ENCODE measurements around the gene SAC3D1. TPM values are rescaled to one million over a fixed set of nuclear protein-coding genes. Genes with fewer than 3 reads are reported as not detected.

The SAC3D1 gene
- total and polyA plus RNA-seq, 2 of the 4 experiments (the other 2 are of a cell fraction) = 2.9 to 13.2 TPM

GRCh38 chr11:64998690-64999431 is 42.1 kb upstream of the SAC3D1 start:
- no peak overlapping the region for H4K5ac ChIP-seq (ENCODE audit: low read depth, low read length)
- ATAC-seq (ENCODE audit: low read depth) = no peak
- no peak for DNase-seq
- CTCF ChIA-PET = interaction anchor here (0.9 kb wide), 1 partner anchor 152 kb away, joined by 3 read pairs; no protein-coding TSS in a partner anchor
- H3K4me2 ChIP-seq (ENCODE audit: low read depth, low read length) = no peak overlapping the region
- H3K18ac ChIP-seq (ENCODE audit: low read depth, low read length) = no peak overlapping the region
- no TSS peak for BruUV-seq (replicated peaks)
- no peak overlapping the region for H3K23ac ChIP-seq (ENCODE audit: low read depth, low read length)
- no peaks in the 10 kb centered on the region for H3K9me3 ChIP-seq (ENCODE audit: control insufficient read depth, insufficient read depth, low read length)
- no peak overlapping the region for H3K9ac ChIP-seq (ENCODE audit: low read depth, low read length)
- in situ Hi-C loops (cut with MboI; ENCODE audit: low sequenced_read_pairs) = no loop called here
- H4K8ac ChIP-seq (ENCODE audit: low read depth in 2 of 2, low read length in 2 of 2) = no peak overlapping the region
- no peak overlapping the region for H2BK20ac ChIP-seq (ENCODE audit: low read depth, low read length)
- H2BK120ac ChIP-seq (ENCODE audit: low read depth, low read length) = no peak overlapping the region
- no peak overlapping the region for H2BK15ac ChIP-seq (ENCODE audit: low read depth, low read length)
- no peak overlapping the region for H4K91ac ChIP-seq (ENCODE audit: insufficient read depth, low read depth, low read length)
- no peak overlapping the region for H2AK9ac ChIP-seq (replicated peaks; ENCODE audit: low read depth, low read length, poor library complexity)
- no peaks in the 10 kb centered on the region for H3K27me3 ChIP-seq (ENCODE audit: control insufficient read depth, insufficient read depth, low read length)
- POLR2A ChIA-PET (ENCODE audit: unreplicated experiment) = no interaction called here
- H3K4me1 ChIP-seq (ENCODE audit: control insufficient read depth, insufficient read depth, low read length) = 0 out of 2 replicates have a peak, but pooled peaks cover 4% of the 10 kb centered on the region
- no peaks in the 10 kb centered on the region for H4K20me1 ChIP-seq (ENCODE audit: insufficient read depth, low read length)
- dilution Hi-C loops (cut with HindIII; ENCODE audit: low sequenced_read_pairs, unreplicated experiment) = no loop called here
- no peak overlapping the region for H3K27ac ChIP-seq (ENCODE audit: insufficient read depth, low read length)
- intact Hi-C loops (cut with micrococcal nuclease) = loop anchor here (5.0 kb wide), 1 partner anchor 152 kb away; no protein-coding TSS in a partner anchor
- H2AK5ac ChIP-seq (ENCODE audit: low read depth, low read length) = no peak overlapping the region
- no peak overlapping the region for H3K14ac ChIP-seq (replicated peaks; ENCODE audit: low read depth, low read length)
- no peak overlapping the region for H3K56ac ChIP-seq (ENCODE audit: extremely low read depth, insufficient read depth, low read length)
- H3K36me3 ChIP-seq (ENCODE audit: control insufficient read depth, insufficient read depth, low read length) = no peaks in the 10 kb centered on the region
- no peak overlapping the region for H3K4ac ChIP-seq (ENCODE audit: low read depth, low read length)
- H3K4me3 ChIP-seq (ENCODE audit: insufficient read depth, low read depth, low read length) = no peak overlapping the region
- H2BK5ac ChIP-seq (ENCODE audit: low read depth, low read length, poor library complexity, severe bottlenecking) = no peak overlapping the region
- peaks cover 7% of the 10 kb centered on the region; the same call in 1 of the 2 replicates for H3K9me1 ChIP-seq (ENCODE audit: insufficient read depth, low read length)
- TF ChIP-seq RCOR1 (IDR thresholded peaks at IDR 0.05; ENCODE audit: insufficient replicate concordance, low read length) (no peak), POLR2A (IDR thresholded peaks at IDR 0.05; ENCODE audit: low read depth, low read length) (no peak), SMC3 (IDR thresholded peaks at IDR 0.05; ENCODE audit: low read depth, low read length) (no peak), FOS (IDR thresholded peaks at IDR 0.05; ENCODE audit: low read depth, low read length) (no peak), NFE2L2 (IDR thresholded peaks at IDR 0.05; ENCODE audit: low read depth, low read length) (no peak), MAZ (IDR thresholded peaks at IDR 0.05; ENCODE audit: borderline replicate concordance, low read depth, low read length) (no peak), RAD21 (IDR thresholded peaks at IDR 0.05; ENCODE audit: low read length) (no peak)
- TF ChIP-seq, protein P1, sequence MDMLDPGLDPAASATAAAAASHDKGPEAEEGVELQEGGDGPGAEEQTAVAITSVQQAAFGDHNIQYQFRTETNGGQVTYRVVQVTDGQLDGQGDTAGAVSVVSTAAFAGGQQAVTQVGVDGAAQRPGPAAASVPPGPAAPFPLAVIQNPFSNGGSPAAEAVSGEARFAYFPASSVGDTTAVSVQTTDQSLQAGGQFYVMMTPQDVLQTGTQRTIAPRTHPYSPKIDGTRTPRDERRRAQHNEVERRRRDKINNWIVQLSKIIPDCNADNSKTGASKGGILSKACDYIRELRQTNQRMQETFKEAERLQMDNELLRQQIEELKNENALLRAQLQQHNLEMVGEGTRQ (IDR thresholded peaks at IDR 0.05; ENCODE audit: low read depth, low read length) = no peak
- TF ChIP-seq, protein P2, sequence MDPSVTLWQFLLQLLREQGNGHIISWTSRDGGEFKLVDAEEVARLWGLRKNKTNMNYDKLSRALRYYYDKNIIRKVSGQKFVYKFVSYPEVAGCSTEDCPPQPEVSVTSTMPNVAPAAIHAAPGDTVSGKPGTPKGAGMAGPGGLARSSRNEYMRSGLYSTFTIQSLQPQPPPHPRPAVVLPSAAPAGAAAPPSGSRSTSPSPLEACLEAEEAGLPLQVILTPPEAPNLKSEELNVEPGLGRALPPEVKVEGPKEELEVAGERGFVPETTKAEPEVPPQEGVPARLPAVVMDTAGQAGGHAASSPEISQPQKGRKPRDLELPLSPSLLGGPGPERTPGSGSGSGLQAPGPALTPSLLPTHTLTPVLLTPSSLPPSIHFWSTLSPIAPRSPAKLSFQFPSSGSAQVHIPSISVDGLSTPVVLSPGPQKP (IDR thresholded peaks at IDR 0.05; ENCODE audit: borderline replicate concordance, low read depth, low read length) = no peak
- 47% methylated on average over 4 of the region's 9 CpGs; no CpG with 5 or more reads in 1 of the 2 experiments for WGBS, 2 experiments (ENCODE audit: extremely low coverage in 2 of 2, insufficient read length in 1 of 2)
- no peak overlapping the region for H2AFZ ChIP-seq (replicated peaks; ENCODE audit: low read length, poor library complexity)
- H3K79me1 ChIP-seq (ENCODE audit: low read depth in 1 of 2, low read length in 2 of 2) = no peaks in the 10 kb centered on the region
